Ovary (tissue), 3 donors: Measurements from ENCODE around the gene MCU.

ENCODE experiments used
- CTCF ChIP-seq, 3 donors: fragments of 450-650 bp in 2 of 3; fragments of 200-600 bp in 1 of 3; IDR thresholded peaks; one replicate each; pipeline versions ENCODE4 v1.5.1 to v1.8.0; 2016 to 2022; ENCODE audit warnings: antibody characterized with exemption in 3 of 3, mild to moderate bottlenecking in 1 of 3
- EP300 ChIP-seq: sonication (generic); formaldehyde crosslinking; IDR thresholded peaks from one replicate; pipeline ENCODE4 v1.6.1; 2017; ENCODE audit warnings: antibody characterized with exemption
- POLR2A ChIP-seq: fragments of 450-650 bp; IDR thresholded peaks from one replicate; pipeline ENCODE4 v1.6.1; 2017; ENCODE audit warnings: antibody characterized with exemption, mild to moderate bottlenecking, moderate library complexity
- donor health status: DM: no; HTN: no; CAD: no.

GRCh38 chr10:72783410-72783833, 91.5 kb downstream of the MCU start:
- TF ChIP-seq CTCF (IDR thresholded peaks at IDR 0.05) (no peak), POLR2A (no peak), EP300 (no peak)
